LNCAP (cell line): ENCODE measurements around the gene ANKRD44.

Experiments used
- TF ChIP-seq, protein P1 (sequence below): fragments of 450-650 bp; IDR thresholded peaks from 2 replicates; pipeline ENCODE4 v1.5.1; 2017; ENCODE audit warnings: mild to moderate bottlenecking

Gene ANKRD44

DNA sequence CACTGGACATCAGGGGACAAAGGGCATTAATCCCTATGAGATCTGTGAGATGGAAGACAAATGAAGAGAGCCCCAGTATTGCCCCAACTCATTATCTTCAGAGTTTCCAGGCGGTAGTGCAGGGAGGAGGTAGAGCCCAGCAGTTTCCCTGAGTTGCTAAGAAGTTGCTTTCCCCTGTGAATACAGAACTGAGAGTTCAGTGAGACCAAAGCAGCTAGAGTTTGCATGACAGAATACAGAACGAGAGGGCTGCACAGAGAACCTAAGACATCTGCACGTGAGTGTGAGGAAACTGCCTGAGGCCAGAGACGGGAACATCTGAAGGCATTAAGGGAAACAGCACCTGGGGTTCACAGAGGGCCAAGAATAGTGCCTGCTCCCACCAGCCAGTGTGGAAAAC, 366.0 kb downstream of the ANKRD44 start:
- TF ChIP-seq, protein P1, sequence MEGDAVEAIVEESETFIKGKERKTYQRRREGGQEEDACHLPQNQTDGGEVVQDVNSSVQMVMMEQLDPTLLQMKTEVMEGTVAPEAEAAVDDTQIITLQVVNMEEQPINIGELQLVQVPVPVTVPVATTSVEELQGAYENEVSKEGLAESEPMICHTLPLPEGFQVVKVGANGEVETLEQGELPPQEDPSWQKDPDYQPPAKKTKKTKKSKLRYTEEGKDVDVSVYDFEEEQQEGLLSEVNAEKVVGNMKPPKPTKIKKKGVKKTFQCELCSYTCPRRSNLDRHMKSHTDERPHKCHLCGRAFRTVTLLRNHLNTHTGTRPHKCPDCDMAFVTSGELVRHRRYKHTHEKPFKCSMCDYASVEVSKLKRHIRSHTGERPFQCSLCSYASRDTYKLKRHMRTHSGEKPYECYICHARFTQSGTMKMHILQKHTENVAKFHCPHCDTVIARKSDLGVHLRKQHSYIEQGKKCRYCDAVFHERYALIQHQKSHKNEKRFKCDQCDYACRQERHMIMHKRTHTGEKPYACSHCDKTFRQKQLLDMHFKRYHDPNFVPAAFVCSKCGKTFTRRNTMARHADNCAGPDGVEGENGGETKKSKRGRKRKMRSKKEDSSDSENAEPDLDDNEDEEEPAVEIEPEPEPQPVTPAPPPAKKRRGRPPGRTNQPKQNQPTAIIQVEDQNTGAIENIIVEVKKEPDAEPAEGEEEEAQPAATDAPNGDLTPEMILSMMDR = no peak

DNA sequence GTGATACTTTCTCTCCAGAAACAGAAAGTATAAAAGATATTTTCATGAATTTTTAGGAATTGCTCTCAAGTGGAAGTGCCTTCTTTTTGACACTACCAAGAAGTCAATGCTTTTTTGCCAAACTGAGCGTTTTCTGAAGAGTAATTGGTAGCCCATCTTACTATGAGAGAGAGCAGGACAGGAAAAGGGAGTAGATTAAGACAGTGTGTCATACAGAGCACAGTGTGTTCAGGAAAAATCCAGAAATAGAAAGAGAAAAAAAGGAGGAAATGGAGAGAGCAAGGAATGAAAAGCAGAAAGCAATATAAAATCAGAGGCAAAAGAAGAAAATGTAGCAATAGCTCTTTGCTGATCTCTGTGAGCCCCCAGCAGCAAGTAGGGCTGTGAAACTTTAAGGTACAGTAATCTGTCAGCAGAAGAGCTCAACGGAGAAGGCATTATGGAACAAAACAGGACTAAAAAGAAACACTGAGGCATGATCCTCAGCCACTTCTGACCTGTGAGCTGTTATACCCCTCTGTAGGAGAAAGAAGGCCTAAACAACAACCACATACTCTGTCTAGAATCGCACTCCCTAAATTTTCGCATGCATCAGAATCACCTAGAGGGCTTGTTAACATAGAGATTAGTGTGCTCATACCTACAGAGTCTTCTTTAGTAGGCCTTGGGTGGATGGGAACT, 369.0 kb downstream of the ANKRD44 start:
- TF ChIP-seq, protein P1 = no peak

DNA sequence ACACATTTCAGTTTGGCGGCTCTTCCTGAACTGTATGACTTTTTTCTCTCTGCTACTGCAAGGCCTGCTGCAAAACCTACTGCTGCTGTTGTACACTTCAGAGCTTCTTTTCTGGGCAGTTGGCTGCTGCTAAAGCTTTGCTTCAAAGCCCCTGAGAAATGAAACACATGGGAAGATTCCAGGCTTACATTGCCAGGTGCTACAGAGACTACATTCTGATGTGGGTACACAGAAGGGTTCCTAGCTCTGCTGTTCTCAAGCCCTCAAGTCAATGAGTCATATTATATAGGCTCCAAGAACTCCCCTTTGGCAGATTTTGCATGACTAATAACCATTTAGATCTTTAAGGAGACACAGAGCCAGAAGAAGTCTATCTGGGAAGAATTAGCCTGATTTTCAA, 371.2 kb downstream of the ANKRD44 start:
- TF ChIP-seq, protein P1 = no peak
